ENCODE results near the gene TNS3.

Gene TNS3

GRCh38 chr7:47258798-47259197, 323.1 kb downstream of the TNS3 start:
- no peak for DNase-seq (ENCODE audit: low spot score)

- no peak for DNase-seq (ENCODE audit: low spot score)
These were observed 325.9 kb downstream of the TNS3 start for GRCh38 chr7:47256016-47256415.

GRCh38 chr7:47255441-47255840, 326.5 kb downstream of the TNS3 start:
- DNase-seq (ENCODE audit: low spot score): no peak

- no peak for DNase-seq (ENCODE audit: low spot score)
These were observed 326.9 kb downstream of the TNS3 start for GRCh38 chr7:47255007-47255406.

- DNase-seq (ENCODE audit: low spot score): peak; percentile 87
These were observed 327.6 kb downstream of the TNS3 start for GRCh38 chr7:47254081-47254977.

GRCh38 chr7:47253650-47254080, 328.2 kb downstream of the TNS3 start:
- DNase-seq (ENCODE audit: low spot score): peak; percentile 75

GRCh38 chr7:47252675-47253074, 329.2 kb downstream of the TNS3 start:
- DNase-seq (ENCODE audit: low spot score): no peak

- DNase-seq (ENCODE audit: low spot score): no peak
These were observed 332.6 kb downstream of the TNS3 start for GRCh38 chr7:47249361-47249760.

- DNase-seq (ENCODE audit: low spot score): no peak
These were observed 333.1 kb downstream of the TNS3 start for GRCh38 chr7:47248797-47249196.

GRCh38 chr7:47247132-47247531, 334.8 kb downstream of the TNS3 start:
- no peak for DNase-seq (ENCODE audit: low spot score)

GRCh38 chr7:47244692-47245091, 337.2 kb downstream of the TNS3 start:
- no peak for DNase-seq (ENCODE audit: low spot score)

- DNase-seq (ENCODE audit: low spot score): no peak
These were observed 340.5 kb downstream of the TNS3 start for GRCh38 chr7:47241112-47242065.

GRCh38 chr7:47239931-47240421, 341.9 kb downstream of the TNS3 start:
- no peak for DNase-seq (ENCODE audit: low spot score)

- DNase-seq (ENCODE audit: low spot score): no peak
These were observed 342.9 kb downstream of the TNS3 start for GRCh38 chr7:47239034-47239433.

- DNase-seq (ENCODE audit: low spot score): no peak
These were observed 345.3 kb downstream of the TNS3 start for GRCh38 chr7:47236480-47237129.

- DNase-seq (ENCODE audit: low spot score): no peak
These were observed 347.9 kb downstream of the TNS3 start for GRCh38 chr7:47233996-47234395.

- no peak for DNase-seq (ENCODE audit: low spot score)
These were observed 349.0 kb downstream of the TNS3 start for GRCh38 chr7:47232751-47233412.

- no peak for DNase-seq (ENCODE audit: low spot score)
These were observed 350.3 kb downstream of the TNS3 start for GRCh38 chr7:47231627-47232026.

- no peak for DNase-seq (ENCODE audit: low spot score)
These were observed 350.9 kb downstream of the TNS3 start for GRCh38 chr7:47231032-47231431.

GRCh38 chr7:47228386-47229014, 353.4 kb downstream of the TNS3 start:
- no peak for DNase-seq (ENCODE audit: low spot score)

GRCh38 chr7:47227762-47228177, 354.1 kb downstream of the TNS3 start:
- DNase-seq (ENCODE audit: low spot score): no peak

All from left forelimb (tissue), 1 donor.